ENCODE measurements around the gene DPT. TPM values are rescaled to one million over a fixed set of nuclear protein-coding genes. Genes with fewer than 3 reads are reported as not detected.

DPT gene
- polyA plus RNA-seq, 1 of the 3 experiments (the other 2 are of a cell fraction) = 0.05 TPM

DNA sequence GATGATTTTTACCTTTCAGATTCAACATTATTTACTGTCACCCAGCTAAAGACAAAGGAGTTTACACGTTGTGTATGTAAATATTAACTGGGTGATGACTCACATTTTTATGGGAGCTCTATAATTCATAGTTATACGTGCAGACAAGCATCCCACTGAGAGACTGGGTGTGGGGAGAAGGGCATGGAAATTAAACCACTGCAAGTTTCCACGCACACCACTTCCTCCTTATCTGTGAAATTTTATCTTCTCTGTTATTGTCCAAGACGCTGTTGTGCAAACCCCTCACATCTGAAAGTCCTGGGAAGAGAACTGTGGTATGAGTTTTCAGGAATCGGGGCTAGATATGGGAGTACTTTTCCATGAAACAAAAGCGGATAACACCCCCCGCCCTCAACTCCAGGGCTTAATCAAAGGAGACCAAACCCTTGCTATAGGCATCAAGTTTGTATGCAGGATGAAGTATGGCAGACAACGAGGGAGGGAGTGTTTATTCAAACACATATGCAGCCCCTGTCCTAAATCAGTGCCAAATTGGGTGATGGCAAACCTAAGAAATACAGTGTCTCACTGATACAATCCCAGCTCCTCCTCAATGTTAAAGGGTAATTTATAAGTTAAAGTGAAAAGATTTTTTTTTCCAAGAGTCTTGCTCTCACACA lies 23.3 kb upstream of the DPT start:
- no peak overlapping the region for H2AFZ ChIP-seq (ENCODE audit: low read depth)
- ChIA-PET CTCF (interaction anchor here (0.6 kb wide), 1 partner anchor 131 kb away, joined by 3 read pairs; no protein-coding TSS in a partner anchor), POLR2A (no interaction called here)
- H3K9me2 ChIP-seq = no peaks in the 10 kb centered on the region
- no peak for TF ChIP-seq FOSL2 (IDR thresholded peaks at IDR 0.05; ENCODE audit: borderline replicate concordance, low read depth)
- no peak for TF ChIP-seq CHD2 (IDR thresholded peaks at IDR 0.05; ENCODE audit: low read length, partially characterized antibody)
- TF ChIP-seq EP300 (IDR thresholded peaks at IDR 0.05; ENCODE audit: borderline replicate concordance in 1 of 2, low read depth in 1 of 2, low read length in 1 of 2) = no peak
- TF ChIP-seq GABPA (IDR thresholded peaks at IDR 0.05; ENCODE audit: low read depth) = no peak
- no peak for TF ChIP-seq TAF1 (IDR thresholded peaks at IDR 0.05; ENCODE audit: borderline replicate concordance, low read depth, low read length)
- no peak for TF ChIP-seq FOXM1 (IDR thresholded peaks at IDR 0.05; ENCODE audit: low read depth)
- TF ChIP-seq FOXJ3 (CRISPR knock-in tag; IDR thresholded peaks at IDR 0.05) = no peak
- TF ChIP-seq YY1 (IDR thresholded peaks at IDR 0.05; ENCODE audit: low read depth) = no peak
- no peaks in the 10 kb centered on the region for H4K20me1 ChIP-seq (ENCODE audit: insufficient read depth)
- no peak overlapping the region for H3K9ac ChIP-seq
- no peaks in the 10 kb centered on the region for H3K79me2 ChIP-seq (ENCODE audit: insufficient read depth)
- no peak for DNase-seq
- no peak overlapping the region for H3K27ac ChIP-seq (ENCODE audit: low read depth in 2 of 2, low read length in 1 of 2)
- WGBS (ENCODE audit: low lambda C conversion rate) = 66% methylated on average over 8 of the region's 8 CpGs
- no peaks in the 10 kb centered on the region for H3F3A ChIP-seq (replicated peaks; ENCODE audit: insufficient read depth)
- peaks cover 0 to 17% of the 10 kb centered on the region in 2 experiments; a peak in 2 of 4 replicates for H3K4me1 ChIP-seq (ENCODE audit: control insufficient read depth in 1 of 2, insufficient read depth in 2 of 2, low read depth in 1 of 2, low read length in 1 of 2)
- no peaks in the 10 kb centered on the region for H3K27me3 ChIP-seq (ENCODE audit: insufficient read depth)
- no peaks in the 10 kb centered on the region for H3K9me3 ChIP-seq
- no peaks in the 10 kb centered on the region for H3K36me3 ChIP-seq (replicated peaks in 1 of 2; ENCODE audit: control insufficient read depth in 1 of 2, insufficient read depth in 2 of 2, low read length in 1 of 2)
- no peak overlapping the region for H3K4me3 ChIP-seq (ENCODE audit: low read depth in 2 of 2, low read length in 1 of 2)
- no peak overlapping the region for H3K4me2 ChIP-seq

DNA sequence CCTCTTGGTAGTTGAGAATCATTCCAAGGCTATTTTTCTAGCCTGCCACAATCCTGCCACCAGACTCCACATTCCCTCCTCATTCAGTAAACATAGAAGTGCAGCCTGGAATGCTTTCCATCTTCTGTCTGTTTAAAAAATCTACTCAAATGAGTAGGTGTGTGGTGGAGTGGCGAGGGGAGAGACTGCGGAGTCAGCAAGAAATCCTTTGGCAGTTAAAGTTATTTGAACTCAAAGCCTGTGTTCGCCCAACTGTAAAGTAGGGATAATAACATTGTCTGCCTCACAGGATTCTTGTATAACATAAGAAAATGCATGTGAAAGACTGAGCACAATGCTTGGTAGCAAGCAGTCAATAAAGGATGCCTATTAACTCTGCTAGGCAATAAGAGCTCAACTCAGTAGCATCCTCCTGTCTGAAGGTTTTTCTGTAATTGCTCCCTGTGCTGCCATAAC lies 22.2 kb upstream of the DPT start:
- H3K79me2 ChIP-seq (ENCODE audit: insufficient read depth) = no peaks in the 10 kb centered on the region
- CTCF ChIA-PET = no interaction called here
- H3K9me3 ChIP-seq = no peaks in the 10 kb centered on the region
- WGBS (ENCODE audit: low lambda C conversion rate) = 37% methylated on average over 3 of the region's 3 CpGs
- H3K27me3 ChIP-seq (ENCODE audit: insufficient read depth) = no peaks in the 10 kb centered on the region
- TF ChIP-seq FOSL2 (IDR thresholded peaks at IDR 0.05; ENCODE audit: borderline replicate concordance, low read depth) = no peak
- TF ChIP-seq GABPA (IDR thresholded peaks at IDR 0.05; ENCODE audit: low read depth) = no peak
- TF ChIP-seq SIN3A (IDR thresholded peaks at IDR 0.05; ENCODE audit: borderline replicate concordance, low read depth, low read length) = no peak
- TF ChIP-seq, protein P1, sequence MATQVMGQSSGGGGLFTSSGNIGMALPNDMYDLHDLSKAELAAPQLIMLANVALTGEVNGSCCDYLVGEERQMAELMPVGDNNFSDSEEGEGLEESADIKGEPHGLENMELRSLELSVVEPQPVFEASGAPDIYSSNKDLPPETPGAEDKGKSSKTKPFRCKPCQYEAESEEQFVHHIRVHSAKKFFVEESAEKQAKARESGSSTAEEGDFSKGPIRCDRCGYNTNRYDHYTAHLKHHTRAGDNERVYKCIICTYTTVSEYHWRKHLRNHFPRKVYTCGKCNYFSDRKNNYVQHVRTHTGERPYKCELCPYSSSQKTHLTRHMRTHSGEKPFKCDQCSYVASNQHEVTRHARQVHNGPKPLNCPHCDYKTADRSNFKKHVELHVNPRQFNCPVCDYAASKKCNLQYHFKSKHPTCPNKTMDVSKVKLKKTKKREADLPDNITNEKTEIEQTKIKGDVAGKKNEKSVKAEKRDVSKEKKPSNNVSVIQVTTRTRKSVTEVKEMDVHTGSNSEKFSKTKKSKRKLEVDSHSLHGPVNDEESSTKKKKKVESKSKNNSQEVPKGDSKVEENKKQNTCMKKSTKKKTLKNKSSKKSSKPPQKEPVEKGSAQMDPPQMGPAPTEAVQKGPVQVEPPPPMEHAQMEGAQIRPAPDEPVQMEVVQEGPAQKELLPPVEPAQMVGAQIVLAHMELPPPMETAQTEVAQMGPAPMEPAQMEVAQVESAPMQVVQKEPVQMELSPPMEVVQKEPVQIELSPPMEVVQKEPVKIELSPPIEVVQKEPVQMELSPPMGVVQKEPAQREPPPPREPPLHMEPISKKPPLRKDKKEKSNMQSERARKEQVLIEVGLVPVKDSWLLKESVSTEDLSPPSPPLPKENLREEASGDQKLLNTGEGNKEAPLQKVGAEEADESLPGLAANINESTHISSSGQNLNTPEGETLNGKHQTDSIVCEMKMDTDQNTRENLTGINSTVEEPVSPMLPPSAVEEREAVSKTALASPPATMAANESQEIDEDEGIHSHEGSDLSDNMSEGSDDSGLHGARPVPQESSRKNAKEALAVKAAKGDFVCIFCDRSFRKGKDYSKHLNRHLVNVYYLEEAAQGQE (IDR thresholded peaks at IDR 0.05; ENCODE audit: low read depth, low read length) = no peak
- no peak for TF ChIP-seq JUND (IDR thresholded peaks at IDR 0.05)
- TF ChIP-seq ELF1 (IDR thresholded peaks at IDR 0.05) = no peak
- TF ChIP-seq EP300 (IDR thresholded peaks at IDR 0.05; ENCODE audit: borderline replicate concordance in 1 of 2, low read depth in 1 of 2, low read length in 1 of 2) = no peak
- TF ChIP-seq RAD21 (IDR thresholded peaks at IDR 0.05; ENCODE audit: low read length) = no peak
- no peak for DNase-seq
- no peak overlapping the region for H2AFZ ChIP-seq (ENCODE audit: low read depth)
- POLR2A ChIA-PET = no interaction called here
- no peak overlapping the region for H3K4me3 ChIP-seq (ENCODE audit: low read depth in 2 of 2, low read length in 1 of 2)
- no peaks in the 10 kb centered on the region for H3K36me3 ChIP-seq (replicated peaks in 1 of 2; ENCODE audit: control insufficient read depth in 1 of 2, insufficient read depth in 2 of 2, low read length in 1 of 2)
- no peak overlapping the region for H3K27ac ChIP-seq (ENCODE audit: low read depth in 2 of 2, low read length in 1 of 2)
- no peaks in the 10 kb centered on the region for H4K20me1 ChIP-seq (ENCODE audit: insufficient read depth)
- H3K4me2 ChIP-seq = no peak overlapping the region
- peaks cover 0 to 11% of the 10 kb centered on the region in 2 experiments; a peak in 2 of 4 replicates for H3K4me1 ChIP-seq (ENCODE audit: control insufficient read depth in 1 of 2, insufficient read depth in 2 of 2, low read depth in 1 of 2, low read length in 1 of 2)
- no peak overlapping the region for H3K9ac ChIP-seq
- no peaks in the 10 kb centered on the region for H3F3A ChIP-seq (replicated peaks; ENCODE audit: insufficient read depth)
- no peaks in the 10 kb centered on the region for H3K9me2 ChIP-seq

All from SK-N-SH (cell line).